Endometrium (tissue), 2 donors: ENCODE results near the gene VWA5B2.

Experiments
- FAIRE-seq: peaks from 2 replicates; lab custom pipeline; 2012; peaks lifted over from hg19 to GRCh38; lab: Jason Lieb, UNC
- donor health status: control.
- donor health status: control.

VWA5B2 gene

DNA sequence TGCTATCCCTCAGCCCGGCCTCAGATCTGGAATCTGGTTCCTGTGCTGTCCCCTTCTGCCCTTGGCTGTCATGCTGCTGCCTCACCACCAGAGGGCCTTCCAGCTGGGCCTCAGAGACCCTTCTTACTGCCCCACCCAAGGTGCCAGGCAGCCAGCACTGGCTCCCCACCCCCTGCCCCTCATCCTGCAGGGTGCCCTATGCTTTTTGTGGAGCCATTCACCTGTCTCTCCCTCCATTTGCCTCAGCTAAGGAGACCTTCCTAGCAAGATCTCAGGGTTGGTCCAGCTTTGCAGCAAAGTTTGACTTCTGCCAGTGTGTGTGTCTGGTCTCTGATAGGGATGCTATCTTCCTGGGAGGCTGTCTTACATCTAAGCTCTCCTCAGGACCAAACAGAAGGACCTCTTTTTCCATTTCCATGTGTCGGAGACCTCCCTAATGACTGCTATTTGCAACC is 1.9 kb upstream of the VWA5B2 start:
- no peak for FAIRE-seq

DNA sequence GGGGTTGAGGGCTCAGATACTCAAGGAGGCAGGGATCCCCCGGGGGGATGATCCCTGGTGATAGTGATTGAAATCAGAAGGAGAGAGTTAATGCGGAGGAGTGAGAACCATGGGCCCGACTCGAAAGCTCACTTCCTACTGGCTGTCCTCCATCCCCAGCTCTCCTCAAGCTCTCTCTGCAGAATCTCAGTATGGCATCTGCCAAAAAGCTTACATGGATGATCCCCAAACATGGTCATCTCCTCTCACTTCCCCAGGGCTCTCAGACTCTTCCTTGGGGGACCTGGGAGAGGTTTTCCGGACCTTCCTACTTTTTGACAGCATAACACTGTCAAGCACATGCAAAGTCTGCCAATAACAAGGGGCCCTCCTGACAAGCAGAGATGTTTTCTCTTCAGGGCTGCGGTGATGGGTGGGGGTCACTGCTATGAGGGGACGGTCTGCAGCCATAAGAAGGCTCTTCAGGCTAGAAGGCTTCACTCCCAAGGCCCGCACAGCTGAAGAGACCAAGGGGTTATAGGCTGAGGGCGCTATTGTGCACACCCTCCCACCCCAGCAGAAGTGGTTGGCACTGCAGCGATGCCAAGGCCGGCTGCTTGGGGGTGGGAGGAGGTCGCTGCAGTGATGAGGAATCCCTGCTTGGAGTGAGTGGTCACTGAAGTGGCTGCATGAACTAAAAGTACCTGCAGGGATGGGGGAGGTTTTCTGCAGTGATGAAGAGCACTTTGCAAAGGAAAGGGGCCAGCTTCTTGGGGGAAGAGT is 828 bp upstream of the VWA5B2 start:
- no peak for FAIRE-seq

DNA sequence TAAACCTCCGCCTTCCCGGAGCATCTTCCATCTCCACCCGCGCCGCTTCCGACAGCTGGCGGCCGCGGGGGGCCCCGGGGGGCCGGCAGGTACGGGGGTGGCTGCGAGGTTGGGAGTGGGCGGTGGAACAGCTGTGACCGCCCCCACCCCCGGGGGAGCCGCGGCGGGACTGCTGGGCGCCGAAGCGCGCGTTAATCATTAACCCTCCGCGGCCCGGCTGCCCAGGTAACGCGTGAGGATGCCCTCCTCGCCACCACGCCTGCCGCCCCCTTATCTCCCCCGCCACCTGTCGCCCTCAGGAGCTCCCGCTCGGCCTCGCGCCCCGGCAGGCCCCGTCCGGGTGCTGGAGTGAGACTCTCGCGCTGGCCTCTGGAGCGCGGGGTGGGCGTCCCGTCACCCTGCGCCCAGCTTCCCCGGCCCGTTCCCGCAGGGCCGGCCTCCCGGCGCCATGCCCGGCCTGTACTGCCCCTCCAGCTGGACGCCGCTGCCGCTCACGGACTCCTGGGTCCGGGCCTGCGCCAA is 757 bp downstream of the VWA5B2 start:
- no peak for FAIRE-seq

DNA sequence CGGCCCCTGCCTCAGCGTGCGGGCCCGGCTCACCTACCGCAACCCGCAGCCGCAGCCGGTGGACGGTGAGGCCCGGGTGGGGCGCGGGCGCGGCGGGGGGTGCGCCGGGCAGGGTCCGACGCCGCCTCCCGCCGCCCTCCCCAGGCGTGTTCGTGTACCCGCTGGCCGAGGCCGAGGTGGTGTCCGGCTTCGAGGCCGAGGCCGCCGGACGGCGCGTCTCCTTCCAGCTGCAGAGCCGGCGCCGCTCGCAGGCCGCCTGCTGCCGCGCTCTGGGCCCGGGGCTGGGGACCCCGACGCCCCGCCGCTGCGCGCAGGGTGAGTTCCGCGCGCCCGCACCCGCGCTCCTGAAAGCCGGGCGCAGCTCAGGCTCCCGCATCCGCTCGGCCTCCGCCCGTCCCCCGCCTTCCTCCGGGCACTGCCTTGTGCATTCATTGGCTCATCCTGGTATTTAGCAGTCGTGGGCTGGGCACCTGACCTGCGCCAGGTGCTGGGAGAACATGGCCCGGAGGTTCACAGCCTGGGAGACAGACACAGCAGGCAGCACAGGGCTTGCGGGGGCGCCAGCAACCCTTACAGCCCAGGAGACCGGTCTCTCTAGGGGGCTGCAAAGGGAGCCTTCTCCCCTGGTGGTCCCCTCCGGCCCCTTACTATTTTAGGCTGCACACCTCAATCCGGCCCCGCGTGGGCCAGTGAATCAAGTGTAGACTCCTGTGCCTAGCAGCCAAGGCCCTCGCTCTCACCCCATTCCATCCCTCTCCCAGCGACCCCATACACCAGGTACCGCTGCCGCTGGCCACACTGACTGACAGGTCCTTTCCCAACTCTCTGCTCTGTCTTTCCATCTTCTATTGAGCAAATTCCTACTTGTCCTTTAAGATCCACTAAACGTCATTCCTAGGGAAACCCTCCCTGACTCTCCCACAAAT is 1.5 kb downstream of the VWA5B2 start:
- no peak for FAIRE-seq

DNA sequence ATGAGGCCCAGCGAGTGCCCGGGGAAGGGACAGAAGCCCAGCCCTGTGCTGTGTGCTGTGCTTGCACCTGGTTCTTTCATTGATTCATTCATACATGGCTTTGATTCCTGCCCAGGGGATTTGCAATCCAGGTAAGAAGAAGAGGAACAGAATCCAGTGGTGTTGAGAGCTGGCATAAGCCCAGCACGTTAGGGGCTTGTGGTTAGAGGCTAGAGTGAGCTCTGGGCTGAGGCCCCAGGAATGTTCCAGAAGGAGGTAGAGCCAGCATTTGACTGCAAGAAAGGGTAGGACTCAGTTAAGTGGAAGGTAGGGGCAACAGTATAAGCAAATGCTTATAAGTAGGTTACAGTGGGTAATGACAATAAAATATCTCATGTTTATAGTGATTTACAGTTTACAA is 2.3 kb downstream of the VWA5B2 start:
- no peak for FAIRE-seq

DNA sequence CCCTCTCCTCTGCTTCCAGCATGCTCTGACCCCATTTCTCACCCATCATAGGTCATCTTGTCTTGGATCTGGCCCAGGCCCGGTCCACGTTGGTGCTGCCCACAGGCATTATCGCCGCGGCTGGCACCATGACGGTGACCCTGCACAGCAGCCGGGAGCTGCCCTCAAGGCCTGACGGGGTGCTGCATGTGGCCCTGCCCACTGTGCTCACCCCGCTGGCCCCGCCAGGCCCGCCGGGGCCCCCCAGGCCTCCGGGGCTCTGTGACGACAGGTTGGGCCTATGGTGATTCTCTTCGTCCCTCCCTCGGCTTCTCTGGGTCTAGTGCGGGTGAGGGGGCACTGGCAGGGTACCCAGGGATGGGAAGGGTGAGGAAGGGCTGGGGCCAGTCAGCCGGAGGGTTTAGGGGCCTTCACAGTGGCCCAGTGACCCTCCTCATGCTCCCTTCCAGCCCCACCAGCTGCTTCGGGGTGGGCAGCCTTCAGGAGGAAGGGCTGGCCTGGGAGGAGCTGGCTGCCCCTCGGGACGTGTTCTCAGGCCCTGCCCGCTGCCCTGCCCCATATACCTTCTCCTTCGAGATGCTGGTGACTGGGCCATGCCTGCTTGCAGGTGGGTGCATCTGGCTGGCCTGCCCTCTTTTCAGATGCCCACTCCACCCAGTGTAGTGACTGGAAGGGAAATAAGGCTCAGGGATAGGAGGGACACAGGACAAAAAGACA is 3.9 kb downstream of the VWA5B2 start:
- FAIRE-seq: no peak

DNA sequence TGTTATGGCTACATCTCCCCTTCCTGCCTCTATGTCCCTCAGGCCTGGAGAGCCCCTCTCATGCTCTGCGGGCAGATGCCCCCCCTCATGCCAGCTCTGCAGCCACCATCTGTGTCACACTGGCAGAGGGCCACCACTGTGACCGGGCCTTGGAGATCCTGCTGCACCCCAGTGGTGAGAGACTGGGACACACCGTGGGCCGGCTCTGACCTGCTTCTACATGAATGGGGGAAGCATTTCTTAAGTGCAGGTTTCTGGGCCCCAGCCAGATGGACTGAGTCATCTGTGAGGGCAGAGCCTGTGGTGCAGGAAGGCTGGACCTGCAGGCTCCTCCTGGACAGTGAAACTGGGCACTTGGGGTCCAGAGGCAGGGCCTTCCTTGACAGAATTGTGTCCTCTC is 4.8 kb downstream of the VWA5B2 start:
- no peak for FAIRE-seq

DNA sequence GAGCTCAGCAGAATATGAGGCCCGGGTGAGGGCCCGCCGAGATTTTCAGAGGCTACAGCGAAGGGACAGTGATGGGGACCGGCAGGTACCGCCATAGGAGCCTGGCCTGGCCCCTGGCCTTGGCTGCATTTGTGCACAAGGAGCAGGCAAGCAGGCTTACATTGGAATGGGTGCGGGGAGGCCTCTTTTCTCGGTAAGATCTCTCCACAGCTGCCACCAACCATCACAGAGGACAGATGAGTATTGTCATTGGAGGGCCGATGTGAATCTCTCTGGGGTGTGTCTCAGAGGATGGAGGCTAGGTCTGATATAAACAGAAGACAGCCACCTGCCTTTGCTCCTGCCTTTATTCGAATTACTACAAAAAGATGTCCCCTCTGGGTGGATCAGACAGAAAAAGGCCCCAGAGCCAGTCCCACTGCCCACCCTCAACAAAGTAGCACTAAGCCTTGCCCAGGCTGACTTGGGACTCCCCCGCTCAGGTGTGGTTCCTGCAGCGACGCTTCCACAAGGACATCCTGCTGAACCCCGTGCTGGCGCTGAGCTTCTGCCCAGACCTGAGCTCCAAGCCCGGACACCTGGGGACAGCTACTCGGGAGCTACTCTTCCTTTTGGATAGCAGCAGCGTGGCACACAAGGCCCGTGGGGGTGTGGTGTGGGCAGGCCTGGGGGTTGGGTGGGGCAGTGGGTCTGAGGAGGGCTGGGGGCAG is 5.4 kb downstream of the VWA5B2 start:
- FAIRE-seq: no peak

DNA sequence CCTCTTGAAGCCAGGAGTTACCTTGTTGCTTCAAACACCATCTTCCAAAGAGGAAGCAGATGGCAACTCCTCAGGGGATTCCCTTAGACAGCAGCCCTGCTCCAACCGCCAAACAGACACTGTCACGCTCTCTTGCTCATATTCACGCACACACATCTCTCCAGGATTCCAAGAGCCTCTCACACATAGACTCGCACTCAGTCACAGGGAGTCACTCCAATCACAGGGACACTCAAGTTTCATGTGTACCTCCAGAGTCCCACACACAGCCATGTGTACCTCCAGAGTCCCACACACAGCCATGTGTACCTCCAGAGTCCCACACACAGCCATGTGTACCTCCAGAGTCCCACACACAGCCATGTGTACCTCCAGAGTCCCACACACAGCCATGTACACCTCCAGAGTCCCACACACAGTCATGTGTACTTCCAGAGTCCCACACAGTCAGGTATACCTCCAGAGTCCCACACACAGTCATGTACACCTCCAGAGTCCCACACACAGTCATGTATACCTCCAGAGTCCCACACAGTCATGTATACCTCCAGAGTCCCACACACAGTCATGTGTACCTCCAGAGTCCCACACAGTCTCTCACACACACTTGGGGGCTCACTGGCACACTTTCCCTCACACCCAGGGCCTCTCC is 6.1 kb downstream of the VWA5B2 start:
- no peak for FAIRE-seq

DNA sequence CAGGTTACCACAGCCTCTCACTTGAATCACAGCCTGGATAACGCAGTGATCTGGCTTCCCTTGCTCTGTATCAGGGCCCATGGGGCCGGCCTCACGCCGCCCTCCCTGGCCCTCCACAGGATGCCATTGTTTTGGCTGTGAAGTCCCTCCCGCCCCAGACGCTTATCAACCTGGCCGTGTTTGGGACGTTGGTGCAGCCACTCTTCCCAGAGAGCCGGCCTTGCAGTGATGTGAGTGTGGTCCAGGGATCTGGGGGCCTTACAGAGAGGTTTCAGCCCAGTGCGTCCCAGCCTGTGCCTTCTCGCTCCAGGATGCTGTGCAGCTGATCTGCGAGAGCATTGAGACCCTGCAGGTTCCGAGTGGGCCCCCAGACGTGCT is 6.6 kb downstream of the VWA5B2 start:
- no peak for FAIRE-seq

DNA sequence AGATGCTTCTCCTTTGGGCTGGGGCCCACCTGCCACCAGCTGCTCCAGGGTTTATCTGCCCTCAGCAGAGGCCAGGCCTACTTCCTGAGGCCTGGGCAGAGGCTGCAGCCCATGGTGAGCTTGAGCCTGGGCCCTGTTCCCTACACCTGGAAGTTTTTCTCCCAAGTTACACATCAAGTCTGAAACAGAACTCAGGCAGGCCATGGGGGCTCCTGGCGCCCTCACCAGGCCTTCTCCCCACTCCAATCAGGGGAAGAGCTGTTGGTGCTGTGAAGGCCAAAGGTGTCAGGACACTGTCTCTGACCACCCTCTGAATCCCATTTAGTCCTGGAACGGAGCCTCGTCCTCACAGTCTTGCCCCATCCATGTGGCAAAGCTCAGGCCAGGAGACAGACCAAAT is 7.3 kb downstream of the VWA5B2 start:
- FAIRE-seq: no peak

DNA sequence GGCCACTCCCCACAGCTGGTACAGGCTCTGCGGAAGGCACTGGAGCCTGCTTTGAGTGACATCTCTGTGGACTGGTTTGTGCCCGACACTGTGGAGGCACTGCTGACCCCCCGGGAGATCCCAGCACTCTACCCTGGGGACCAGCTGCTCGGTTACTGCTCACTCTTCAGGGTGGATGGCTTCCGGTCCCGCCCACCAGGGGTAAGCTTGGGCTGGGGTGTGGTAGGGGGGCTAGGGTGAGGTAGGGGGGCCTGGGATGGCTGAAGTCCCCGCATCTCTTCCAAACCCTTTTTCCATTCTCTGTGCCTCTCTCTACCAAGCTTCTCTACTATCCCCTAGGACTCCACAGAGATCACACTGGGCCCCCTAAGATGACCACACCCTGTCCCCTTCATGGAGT is 7.8 kb downstream of the VWA5B2 start:
- FAIRE-seq: no peak

DNA sequence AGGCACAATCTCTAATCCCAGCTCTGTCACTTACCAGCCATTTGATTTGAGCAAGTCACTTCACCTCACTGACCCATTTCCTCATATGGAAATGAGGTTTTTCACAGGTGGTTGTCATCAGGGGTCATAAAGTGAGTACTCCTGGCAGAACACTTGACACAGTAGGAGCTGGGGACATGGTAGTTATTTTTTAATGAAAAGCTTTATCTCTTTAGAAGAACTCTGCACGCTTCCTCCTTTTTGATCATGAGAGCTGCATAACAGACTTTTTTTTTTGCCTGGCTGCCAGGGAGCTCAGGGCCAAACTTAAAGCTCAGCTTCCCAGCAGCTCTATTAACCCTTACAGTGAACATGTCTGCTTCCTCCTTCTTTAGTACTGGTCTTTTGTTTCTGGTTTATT is 8.4 kb downstream of the VWA5B2 start:
- no peak for FAIRE-seq

DNA sequence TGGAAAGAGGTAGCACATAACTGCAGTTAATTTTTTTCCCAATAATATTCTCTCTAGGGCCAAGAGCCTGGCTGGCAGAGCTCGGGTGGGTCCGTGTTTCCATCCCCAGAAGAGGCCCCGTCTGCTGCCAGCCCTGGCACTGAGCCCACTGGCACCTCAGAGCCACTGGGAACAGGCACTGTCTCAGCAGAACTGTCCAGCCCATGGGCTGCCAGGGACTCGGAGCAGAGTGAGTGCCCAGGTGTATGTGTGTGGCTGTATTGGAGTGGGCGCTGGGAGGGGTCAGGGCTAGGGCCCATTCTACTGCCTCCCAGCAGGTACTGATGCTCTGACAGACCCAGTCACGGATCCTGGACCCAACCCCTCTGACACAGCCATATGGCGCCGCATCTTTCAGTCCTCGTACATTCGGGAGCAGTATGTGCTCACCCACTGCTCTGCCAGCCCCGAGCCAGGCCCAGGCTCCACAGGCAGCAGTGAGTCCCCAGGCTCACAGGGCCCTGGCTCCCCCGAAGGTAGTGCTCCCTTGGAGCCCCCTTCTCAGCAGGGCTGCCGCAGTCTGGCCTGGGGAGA is 8.9 kb downstream of the VWA5B2 start:
- FAIRE-seq: no peak

DNA sequence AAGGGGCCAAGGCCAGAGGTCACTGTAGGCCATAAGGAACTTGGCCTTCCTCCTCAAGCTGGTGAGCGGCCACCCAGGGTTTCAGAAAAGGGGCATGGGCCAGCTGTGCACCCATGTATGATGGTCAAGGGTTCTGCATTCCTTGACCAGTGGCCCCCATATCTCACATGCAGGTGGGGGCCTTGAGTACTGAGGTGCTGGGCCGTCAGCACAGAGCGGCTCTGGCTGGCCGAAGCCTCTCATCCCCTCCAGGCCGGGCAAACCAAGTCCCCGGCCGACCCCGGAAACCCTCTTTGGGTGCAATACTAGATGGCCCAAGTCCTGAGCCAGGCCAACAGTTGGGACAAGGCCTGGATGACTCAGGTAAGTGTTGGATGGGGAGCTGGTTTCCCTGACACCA is 9.8 kb downstream of the VWA5B2 start:
- no peak for FAIRE-seq

DNA sequence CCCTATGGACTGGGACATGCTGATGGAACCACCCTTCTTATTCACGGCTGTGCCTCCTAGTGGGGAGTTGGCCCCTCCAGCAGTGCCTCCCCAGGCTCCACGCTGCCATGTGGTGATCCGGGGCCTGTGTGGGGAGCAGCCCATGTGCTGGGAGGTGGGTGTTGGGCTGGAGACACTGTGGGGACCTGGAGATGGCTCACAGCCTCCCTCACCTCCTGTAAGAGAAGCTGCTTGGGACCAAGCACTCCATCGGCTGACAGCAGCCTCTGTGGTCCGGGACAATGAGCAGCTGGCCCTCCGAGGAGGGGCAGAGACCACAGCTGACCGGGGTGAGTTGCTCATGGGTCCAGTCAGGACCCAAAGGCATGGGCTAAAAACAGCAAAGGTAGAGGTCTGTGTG is 10.3 kb downstream of the VWA5B2 start:
- FAIRE-seq: no peak

DNA sequence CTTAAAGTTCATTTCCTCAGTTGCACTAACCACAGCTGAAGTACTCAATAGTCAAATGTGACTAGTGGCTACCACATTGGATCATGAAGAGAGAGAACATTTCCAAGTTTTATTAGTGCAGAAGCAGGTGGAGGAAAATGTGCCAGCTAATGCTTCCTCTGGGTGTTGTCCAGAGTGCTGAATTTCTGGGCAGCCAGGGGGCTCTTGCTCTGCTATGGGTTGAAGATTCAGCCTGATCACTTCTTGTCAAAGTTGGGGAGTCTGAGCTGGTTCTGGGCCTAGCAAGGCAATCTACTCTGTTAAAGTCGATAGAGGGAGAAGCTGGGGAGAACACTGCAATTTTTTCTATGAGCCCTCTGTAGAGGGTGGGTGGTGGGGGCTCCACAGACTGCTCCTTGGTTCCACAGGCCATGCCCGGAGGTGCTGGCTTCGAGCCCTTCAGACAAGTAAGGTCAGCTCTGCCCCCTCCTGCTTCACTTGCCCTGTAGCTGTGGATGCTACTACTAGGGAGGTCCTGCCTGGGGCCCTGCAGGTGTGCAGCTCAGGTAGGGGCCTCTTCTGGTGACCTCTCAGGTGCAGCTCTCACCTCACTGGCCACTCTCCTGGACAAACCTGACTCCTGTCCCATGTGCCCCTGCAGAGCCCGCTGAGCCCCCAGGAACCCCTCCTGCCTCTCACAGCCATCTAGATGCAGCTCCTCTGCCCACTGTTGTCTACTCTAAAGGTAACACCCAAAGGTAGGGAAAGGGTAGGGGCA is 11.2 kb downstream of the VWA5B2 start:
- no peak for FAIRE-seq

DNA sequence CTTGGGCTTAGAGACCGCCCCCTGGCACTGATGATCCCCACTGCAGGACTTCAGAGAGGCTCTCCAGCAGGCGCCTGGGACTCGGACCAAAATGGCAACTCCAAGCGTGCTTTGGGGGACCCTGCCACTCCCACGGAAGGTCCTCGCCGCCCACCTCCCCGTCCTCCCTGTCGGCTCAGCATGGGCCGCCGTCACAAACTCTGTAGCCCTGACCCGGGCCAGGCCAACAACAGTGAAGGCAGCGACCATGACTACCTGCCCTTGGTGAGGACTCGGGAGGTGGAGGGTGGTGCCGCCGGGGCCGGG is 11.7 kb downstream of the VWA5B2 start:
- no peak for FAIRE-seq

DNA sequence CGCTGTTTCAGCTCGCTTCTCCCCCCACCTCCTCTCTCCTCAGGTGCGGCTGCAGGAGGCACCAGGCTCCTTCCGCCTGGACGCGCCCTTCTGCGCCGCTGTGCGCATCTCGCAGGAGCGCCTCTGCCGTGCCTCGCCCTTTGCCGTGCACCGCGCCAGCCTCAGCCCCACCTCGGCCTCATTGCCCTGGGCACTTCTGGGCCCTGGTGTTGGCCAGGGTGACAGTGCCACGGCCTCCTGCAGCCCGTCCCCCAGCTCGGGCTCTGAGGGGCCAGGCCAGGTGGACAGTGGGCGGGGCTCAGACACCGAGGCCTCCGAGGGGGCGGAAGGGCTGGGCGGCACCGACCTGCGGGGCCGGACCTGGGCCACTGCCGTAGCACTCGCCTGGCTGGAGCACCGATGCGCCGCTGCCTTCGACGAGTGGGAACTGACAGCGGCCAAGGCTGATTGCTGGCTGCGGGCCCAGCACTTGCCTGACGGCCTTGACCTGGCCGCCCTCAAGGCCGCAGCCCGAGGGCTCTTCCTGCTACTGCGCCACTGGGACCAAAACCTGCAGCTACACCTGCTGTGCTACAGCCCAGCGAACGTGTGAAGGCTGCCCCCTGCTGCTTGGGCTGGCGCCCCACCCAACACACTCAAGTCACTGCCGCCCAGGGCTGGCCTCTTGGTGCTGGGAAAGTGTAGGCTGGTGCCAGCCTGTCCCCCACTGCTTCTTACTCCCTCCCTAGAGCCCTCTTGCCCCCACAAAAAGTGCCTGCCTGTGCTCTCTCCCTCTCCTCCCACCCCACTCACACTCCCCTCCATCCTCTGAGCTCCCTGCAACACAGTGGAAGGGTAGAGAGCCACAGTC is 12.3 kb downstream of the VWA5B2 start:
- FAIRE-seq: no peak

DNA sequence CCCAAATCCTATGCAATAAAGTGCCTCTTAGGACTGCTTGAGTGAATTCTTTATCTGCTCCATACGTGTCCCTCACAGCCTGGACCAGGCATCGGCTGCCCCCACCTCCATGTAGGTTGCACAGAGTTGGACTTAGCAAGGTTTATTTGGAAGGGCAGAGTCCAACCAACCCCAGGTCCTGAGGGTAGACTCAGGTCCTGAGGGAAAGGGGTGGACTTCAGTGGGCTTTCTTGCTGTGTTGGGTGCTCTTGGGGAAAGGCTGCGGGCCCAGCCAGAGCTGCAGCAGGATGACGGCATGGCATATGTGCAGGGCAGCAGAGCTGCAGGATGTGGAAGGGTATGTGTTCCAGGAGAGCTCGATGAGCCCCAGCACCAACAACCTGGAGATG is 12.9 kb downstream of the VWA5B2 start:
- FAIRE-seq: no peak
